HepG2 (cell line): ENCODE data around the gene PAPPA.

Experiments used
- ARNTL ChIP-seq: sonication (generic); formaldehyde crosslinking; IDR thresholded peaks from 2 replicates; pipeline ENCODE4 v1.4.0; 2020; ENCODE audit warnings: mild to moderate bottlenecking, missing genetic modification reagents
- CEBPB ChIP-seq: IDR thresholded peaks from 2 replicates; pipeline ENCODE4 v1.6.1; 2011; ENCODE audit warnings: low read depth, low read length, improper control_type of control experiment, borderline replicate concordance
- NBN ChIP-seq: fragments of 450-650 bp; conservative IDR thresholded peaks from 2 replicates; pipeline ENCODE4 v1.6.1; 2017
- SP1 ChIP-seq, 2 experiments: fragments of 450-650 bp in 1 of 2; sonication (generic) in 1 of 2; formaldehyde crosslinking in 1 of 2; IDR thresholded peaks; 2 replicates each; pipeline versions ENCODE4 v1.4.0 to v1.6.1; 2016 to 2020; ENCODE audit warnings: missing genetic modification reagents in 1 of 2
- TAF1 ChIP-seq: sonication (generic); formaldehyde crosslinking; IDR thresholded peaks from 2 replicates; pipeline ENCODE4 v1.4.0; 2020; ENCODE audit warnings: missing genetic modification reagents
- TF ChIP-seq, protein P1 (sequence below): sonication (generic); formaldehyde crosslinking; IDR thresholded peaks from 2 replicates; pipeline ENCODE4 v1.5.0; 2020; ENCODE audit warnings: mild to moderate bottlenecking, missing genetic modification reagents, moderate library complexity

- TF ChIP-seq SP1 (IDR thresholded peaks at IDR 0.05) (no peak), SP1 (CRISPR knock-in tag; IDR thresholded peaks at IDR 0.05) (no peak), NBN (no peak), TAF1 (CRISPR knock-in tag) (no peak), CEBPB (no peak), ARNTL (CRISPR knock-in tag) (no peak)
- TF ChIP-seq, protein P1, sequence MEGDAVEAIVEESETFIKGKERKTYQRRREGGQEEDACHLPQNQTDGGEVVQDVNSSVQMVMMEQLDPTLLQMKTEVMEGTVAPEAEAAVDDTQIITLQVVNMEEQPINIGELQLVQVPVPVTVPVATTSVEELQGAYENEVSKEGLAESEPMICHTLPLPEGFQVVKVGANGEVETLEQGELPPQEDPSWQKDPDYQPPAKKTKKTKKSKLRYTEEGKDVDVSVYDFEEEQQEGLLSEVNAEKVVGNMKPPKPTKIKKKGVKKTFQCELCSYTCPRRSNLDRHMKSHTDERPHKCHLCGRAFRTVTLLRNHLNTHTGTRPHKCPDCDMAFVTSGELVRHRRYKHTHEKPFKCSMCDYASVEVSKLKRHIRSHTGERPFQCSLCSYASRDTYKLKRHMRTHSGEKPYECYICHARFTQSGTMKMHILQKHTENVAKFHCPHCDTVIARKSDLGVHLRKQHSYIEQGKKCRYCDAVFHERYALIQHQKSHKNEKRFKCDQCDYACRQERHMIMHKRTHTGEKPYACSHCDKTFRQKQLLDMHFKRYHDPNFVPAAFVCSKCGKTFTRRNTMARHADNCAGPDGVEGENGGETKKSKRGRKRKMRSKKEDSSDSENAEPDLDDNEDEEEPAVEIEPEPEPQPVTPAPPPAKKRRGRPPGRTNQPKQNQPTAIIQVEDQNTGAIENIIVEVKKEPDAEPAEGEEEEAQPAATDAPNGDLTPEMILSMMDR (CRISPR knock-in tag): no peak
These were observed 257.9 kb downstream of the PAPPA start for GRCh38 chr9:116411506-116411905.
